ENCODE results near the gene ASL. TPM values are rescaled to one million over a fixed set of nuclear protein-coding genes. Genes with fewer than 3 reads are reported as not detected.
"Not testable (repeated sequence)": the region's sequence is repeated elsewhere in the genome, so short reads cannot be mapped to it uniquely, and the experiment has no call there.

ASL gene
- total and polyA plus RNA-seq, 8 donors, result 15.6 to 63.2 (median 25.6) TPM

DNA sequence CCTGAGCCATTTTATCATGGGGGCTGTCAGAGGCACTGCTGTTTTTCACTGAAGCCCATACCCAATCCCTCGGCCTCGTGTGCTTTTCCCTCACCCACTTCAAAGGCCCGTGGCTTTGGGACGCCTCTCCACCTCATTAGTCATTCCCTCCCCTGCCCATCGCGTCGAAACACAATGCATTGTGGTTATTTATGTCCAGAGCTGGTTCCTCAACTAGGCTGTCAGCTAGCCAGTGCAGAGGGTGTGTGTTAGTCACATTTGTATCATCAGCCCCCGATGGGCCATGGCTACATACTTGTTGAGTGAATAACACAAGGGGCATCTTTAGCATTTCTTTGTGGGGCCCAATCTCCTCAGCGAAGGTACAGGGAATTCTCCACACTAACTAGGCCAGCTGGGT, 35.2 kb downstream of the ASL start:
- WGBS, 2 donors, result 67 to 74% methylated on average over 9 of the region's 9 CpGs
- no peak overlapping the region for H3K27ac ChIP-seq
- no peaks in the 10 kb centered on the region for H3K27me3 ChIP-seq
- DNase-seq (peak in 1 of 6 donors; percentile 3), FAIRE-seq (no peak), ATAC-seq (no peak)
- no peaks in the 10 kb centered on the region for H3K36me3 ChIP-seq
- no peaks in the 10 kb centered on the region for H3K9me3 ChIP-seq
- intact Hi-C loops (cut with DNase I), result no loop called here
- H3K4me3 ChIP-seq, result no peak overlapping the region
- no peak for TF ChIP-seq CTCF (IDR thresholded peaks at IDR 0.05)
- peaks cover 1 to 8% (median 1%) of the 10 kb centered on the region in 3 donors for H3K4me1 ChIP-seq

- ATAC-seq, result peak; percentile 95 to 97 (median 96)
- H3K9me3 ChIP-seq, result no peaks in the 10 kb centered on the region
- H3K27ac ChIP-seq, result peak within 1 kb of the TSS; percentile 90 to 96 (median 94)
- peaks cover 14 to 26% (median 22%) of the 10 kb centered on the region in 3 donors for H3K4me1 ChIP-seq
- DNase-seq, result peak; percentile 78 to 92 (median 86)
- no peak for FAIRE-seq
- intact Hi-C loops (cut with DNase I), result no loop called here
- 0% methylated on average over 59 to 67 of the region's 67 CpGs for WGBS, 2 donors
- no peak for TF ChIP-seq CTCF (IDR thresholded peaks at IDR 0.05)
- peak within 1 kb of the TSS; percentile 73 to 81 (median 77) for H3K4me3 ChIP-seq
- H3K27me3 ChIP-seq, result no peaks in the 10 kb centered on the region
- no peaks in the 10 kb centered on the region for H3K36me3 ChIP-seq
These were observed 39.4 kb downstream of the ASL start, which contains the start of gene CRCP for GRCh38 chr7:66114743-66115649. CRCP (plus strand) TSS chr7:66114847; CDS start chr7:66114963, 116 bp downstream.

- DNase-seq, result peak in 1 of 6 donors; percentile 29
- H3K36me3 ChIP-seq; H3K9me3 ChIP-seq; H3K4me3 ChIP-seq; intact Hi-C loops (cut with DNase I); H3K27me3 ChIP-seq; FAIRE-seq; H3K27ac ChIP-seq; ATAC-seq: not testable (repeated sequence)
- 92 to 94% methylated on average over 12 of the region's 12 CpGs for WGBS, 2 donors
- H3K4me1 ChIP-seq, result peaks cover 14 to 26% (median 22%) of the 10 kb centered on the region in 3 donors
These were observed 41.2 kb downstream of the ASL start for GRCh38 chr7:66116680-66117420.

- ATAC-seq (no peak), FAIRE-seq (no peak), DNase-seq (peak in 1 of 6 donors; percentile 4)
- H3K36me3 ChIP-seq, result no peaks in the 10 kb centered on the region
- peaks cover 14 to 26% (median 22%) of the 10 kb centered on the region in 3 donors for H3K4me1 ChIP-seq
- no peak overlapping the region for H3K27ac ChIP-seq
- intact Hi-C loops (cut with DNase I), result no loop called here
- H3K9me3 ChIP-seq, result no peaks in the 10 kb centered on the region
- no peak overlapping the region for H3K4me3 ChIP-seq
- H3K27me3 ChIP-seq, result no peaks in the 10 kb centered on the region
- WGBS, 2 donors, result 24 to 39% methylated on average over 3 of the region's 3 CpGs
- no peak for TF ChIP-seq CTCF (IDR thresholded peaks at IDR 0.05)
These were observed 43.0 kb downstream of the ASL start for GRCh38 chr7:66118603-66119002.

GRCh38 chr7:66119245-66119850, 43.7 kb downstream of the ASL start:
- DNase-seq, result peak in 1 of 6 donors; percentile 3
- no peak overlapping the region for H3K27ac ChIP-seq
- intact Hi-C loops (cut with DNase I), result no loop called here
- H3K9me3 ChIP-seq, result no peaks in the 10 kb centered on the region
- no peaks in the 10 kb centered on the region for H3K27me3 ChIP-seq
- H3K4me1 ChIP-seq, result peaks cover 17 to 24% (median 22%) of the 10 kb centered on the region in 3 donors
- no peak for TF ChIP-seq CTCF (IDR thresholded peaks at IDR 0.05)
- 63% methylated on average over 4 of the region's 4 CpGs for WGBS, 2 donors
- no peak for FAIRE-seq
- no peak for ATAC-seq
- no peaks in the 10 kb centered on the region for H3K36me3 ChIP-seq
- no peak overlapping the region for H3K4me3 ChIP-seq
